DND-41 (cell line): Measurements from ENCODE around the gene TRMU.

Source experiments
- ATAC-seq: fragments of 200-7000 bp; cut with Tn5 transposase; 3 replicates; pipeline ENCODE4 v1.9.1; 2021; ENCODE audit warnings: low read depth; ENCODE audit not compliant: insufficient read depth
- DNase-seq: peaks from one replicate; pipeline ENCODE4 v3.0.0-alpha.2; 2020
- H2AFZ ChIP-seq: 2 replicates; pipeline ENCODE4 v1.6.0; 2012; ENCODE audit warnings: low read depth, low read length
- H3K27ac ChIP-seq: 2 replicates; pipeline ENCODE4 v1.5.1; 2012; ENCODE audit warnings: low read length, inconsistent platforms
- H3K27me3 ChIP-seq: fragments of 200-600 bp; sonication (generic); 2 replicates; pipeline ENCODE4 v1.6.0; 2012; ENCODE audit warnings: low read length, mild to moderate bottlenecking, inconsistent platforms; ENCODE audit not compliant: insufficient read depth, poor library complexity
- H3K36me3 ChIP-seq: 2 replicates; pipeline ENCODE4 v1.5.1; 2012; ENCODE audit warnings: low read length, inconsistent platforms; ENCODE audit not compliant: insufficient read depth
- H3K4me1 ChIP-seq: 2 replicates; pipeline ENCODE4 v1.5.1; 2012; ENCODE audit warnings: mild to moderate bottlenecking, low read length; ENCODE audit not compliant: insufficient read depth
- H3K4me2 ChIP-seq: 2 replicates; pipeline ENCODE4 v1.6.0; 2012; ENCODE audit warnings: mild to moderate bottlenecking, moderate library complexity, low read length, inconsistent platforms; ENCODE audit not compliant: insufficient read depth
- H3K4me3 ChIP-seq, 2 experiments: fragments of 200-600 bp in 1 of 2; shearing (Covaris generic) in 1 of 2; 2 replicates each; pipeline ENCODE4 v1.5.1; 2012 to 2016; ENCODE audit warnings: inconsistent platforms in 2 of 2, low read length in 2 of 2, mild to moderate bottlenecking in 2 of 2, low read depth in 1 of 2, moderate library complexity in 1 of 2
- H3K79me2 ChIP-seq: 2 replicates; pipeline ENCODE4 v1.6.0; 2012; ENCODE audit warnings: low read length, inconsistent platforms; ENCODE audit not compliant: insufficient read depth
- H3K9ac ChIP-seq: 2 replicates; pipeline ENCODE4 v1.6.0; 2012; ENCODE audit warnings: low read depth, mild to moderate bottlenecking, inconsistent platforms, low read length, moderate library complexity
- H3K9me3 ChIP-seq: 2 replicates; pipeline ENCODE4 v1.5.1; 2012; ENCODE audit warnings: low read length, moderate library complexity, mild to moderate bottlenecking, inconsistent platforms; ENCODE audit not compliant: insufficient read depth, severe bottlenecking
- H4K20me1 ChIP-seq: 2 replicates; pipeline ENCODE4 v1.6.0; 2012; ENCODE audit warnings: low read length; ENCODE audit not compliant: insufficient read depth
- EZH2 ChIP-seq: IDR thresholded peaks from 3 replicates; pipeline ENCODE4 v1.6.1; 2012; ENCODE audit warnings: borderline replicate concordance, low read depth, mild to moderate bottlenecking, moderate library complexity, low read length, inconsistent platforms; ENCODE audit not compliant: severe bottlenecking
- TF ChIP-seq, protein P1 (sequence below): IDR thresholded peaks from 2 replicates; pipeline ENCODE4 v1.5.1; 2012; ENCODE audit warnings: borderline replicate concordance, low read length, moderate library complexity, mild to moderate bottlenecking; ENCODE audit not compliant: poor library complexity, severe bottlenecking; ENCODE audit errors: extremely low read depth

The TRMU gene

DNA sequence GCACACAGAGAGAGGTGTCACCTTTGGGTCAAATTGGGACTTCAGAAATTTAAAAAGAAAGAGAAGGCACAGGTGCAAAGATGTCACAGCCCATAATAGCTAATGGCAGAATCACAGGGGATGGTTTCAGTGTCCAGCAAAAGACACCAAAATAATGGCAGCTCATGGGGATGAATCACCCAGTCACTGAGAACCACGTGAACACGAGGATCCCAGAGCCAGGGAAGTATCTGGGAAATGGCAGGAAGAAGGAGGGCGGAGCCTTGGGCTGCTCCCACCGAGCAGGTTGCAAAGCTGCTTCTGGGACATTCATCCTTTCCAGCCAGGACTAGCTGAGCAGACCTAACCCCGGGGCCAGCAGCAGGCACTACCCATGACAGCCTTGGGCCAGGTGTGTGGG, 45.6 kb downstream of the TRMU start:
- Histone ChIP-seq H2AFZ (no peak overlapping the region), H3K27me3 (no peaks in the 10 kb centered on the region)
- TF ChIP-seq, protein P1, sequence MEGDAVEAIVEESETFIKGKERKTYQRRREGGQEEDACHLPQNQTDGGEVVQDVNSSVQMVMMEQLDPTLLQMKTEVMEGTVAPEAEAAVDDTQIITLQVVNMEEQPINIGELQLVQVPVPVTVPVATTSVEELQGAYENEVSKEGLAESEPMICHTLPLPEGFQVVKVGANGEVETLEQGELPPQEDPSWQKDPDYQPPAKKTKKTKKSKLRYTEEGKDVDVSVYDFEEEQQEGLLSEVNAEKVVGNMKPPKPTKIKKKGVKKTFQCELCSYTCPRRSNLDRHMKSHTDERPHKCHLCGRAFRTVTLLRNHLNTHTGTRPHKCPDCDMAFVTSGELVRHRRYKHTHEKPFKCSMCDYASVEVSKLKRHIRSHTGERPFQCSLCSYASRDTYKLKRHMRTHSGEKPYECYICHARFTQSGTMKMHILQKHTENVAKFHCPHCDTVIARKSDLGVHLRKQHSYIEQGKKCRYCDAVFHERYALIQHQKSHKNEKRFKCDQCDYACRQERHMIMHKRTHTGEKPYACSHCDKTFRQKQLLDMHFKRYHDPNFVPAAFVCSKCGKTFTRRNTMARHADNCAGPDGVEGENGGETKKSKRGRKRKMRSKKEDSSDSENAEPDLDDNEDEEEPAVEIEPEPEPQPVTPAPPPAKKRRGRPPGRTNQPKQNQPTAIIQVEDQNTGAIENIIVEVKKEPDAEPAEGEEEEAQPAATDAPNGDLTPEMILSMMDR: no peak
- TF ChIP-seq EZH2: no peak

DNA sequence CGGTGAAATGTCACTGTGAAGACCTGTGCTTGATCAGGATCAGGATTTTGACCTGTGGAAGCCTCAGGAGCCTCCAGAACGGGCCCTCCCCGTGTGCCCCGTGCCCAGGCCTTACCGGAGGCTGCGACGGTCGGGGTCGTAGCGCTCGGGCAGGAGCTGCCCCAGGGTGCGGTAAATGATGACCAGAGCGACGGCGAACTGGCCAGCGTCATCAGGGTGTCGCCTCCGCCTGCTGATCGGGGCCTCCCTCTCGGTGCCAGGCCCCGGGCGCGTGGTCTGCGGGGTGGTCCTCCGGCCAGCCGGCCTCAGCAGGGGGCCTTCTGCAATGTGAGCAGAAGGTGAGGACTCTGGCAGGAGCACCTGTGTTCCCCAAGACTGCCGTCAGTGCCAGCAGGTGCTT, 46.2 kb downstream of the TRMU start:
- ATAC-seq: no peak
- no peaks in the 10 kb centered on the region for H3K27me3 ChIP-seq

More for the DNA sequence above, 45.6 kb downstream of the TRMU start:
- no peaks in the 10 kb centered on the region for H3K4me1 ChIP-seq
- no peaks in the 10 kb centered on the region for H3K36me3 ChIP-seq
- no peaks in the 10 kb centered on the region for H4K20me1 ChIP-seq
- ATAC-seq (no peak), DNase-seq (no peak)
- no peak overlapping the region for H3K4me2 ChIP-seq
- H3K9ac ChIP-seq: no peak overlapping the region
- H3K4me3 ChIP-seq: no peak overlapping the region
- no peaks in the 10 kb centered on the region for H3K9me3 ChIP-seq
- no peak overlapping the region for H3K27ac ChIP-seq
- H3K79me2 ChIP-seq: no peaks in the 10 kb centered on the region

DNA sequence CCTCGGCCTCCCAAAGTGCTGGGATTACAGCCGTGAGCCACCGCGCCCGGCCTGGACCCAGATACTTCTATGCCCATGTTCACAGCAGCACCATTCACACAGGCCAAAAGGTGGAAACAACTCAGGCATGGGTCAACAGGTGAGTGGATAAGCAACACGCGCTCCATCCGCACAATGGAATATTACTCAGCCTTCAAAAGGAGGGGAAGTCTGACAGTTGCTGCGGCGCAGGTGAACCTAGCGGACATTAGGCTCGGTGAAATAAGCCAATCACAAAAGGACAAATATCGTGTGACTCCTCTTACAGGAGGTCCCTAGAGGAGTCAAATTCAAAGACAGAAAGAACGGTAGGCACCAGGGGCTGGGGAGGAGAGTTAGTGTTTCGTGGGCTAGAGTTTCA, 47.0 kb downstream of the TRMU start:
- no peaks in the 10 kb centered on the region for H3K79me2 ChIP-seq
- no peak overlapping the region for H3K4me3 ChIP-seq
- no peaks in the 10 kb centered on the region for H4K20me1 ChIP-seq
- H3K36me3 ChIP-seq: no peaks in the 10 kb centered on the region
- no peaks in the 10 kb centered on the region for H3K4me1 ChIP-seq
- TF ChIP-seq EZH2: no peak
- TF ChIP-seq, protein P1: no peak
- H3K27me3 ChIP-seq: no peaks in the 10 kb centered on the region
- H3K9ac ChIP-seq: no peak overlapping the region
- no peak for ATAC-seq
- H3K4me2 ChIP-seq: no peak overlapping the region
- DNase-seq: no peak
- H3K27ac ChIP-seq: no peak overlapping the region
- H2AFZ ChIP-seq: no peak overlapping the region
- H3K9me3 ChIP-seq: no peaks in the 10 kb centered on the region

More for the DNA sequence above, 46.2 kb downstream of the TRMU start:
- Histone ChIP-seq H4K20me1 (no peaks in the 10 kb centered on the region), H3K4me2 (no peak overlapping the region), H3K4me1 (no peaks in the 10 kb centered on the region), H3K9me3 (no peaks in the 10 kb centered on the region), H3K27ac (no peak overlapping the region), H2AFZ (no peak overlapping the region), H3K79me2 (no peaks in the 10 kb centered on the region), H3K36me3 (no peaks in the 10 kb centered on the region), H3K4me3 (no peak overlapping the region), H3K9ac (no peak overlapping the region)
- no peak for DNase-seq
- no peak for TF ChIP-seq EZH2

DNA sequence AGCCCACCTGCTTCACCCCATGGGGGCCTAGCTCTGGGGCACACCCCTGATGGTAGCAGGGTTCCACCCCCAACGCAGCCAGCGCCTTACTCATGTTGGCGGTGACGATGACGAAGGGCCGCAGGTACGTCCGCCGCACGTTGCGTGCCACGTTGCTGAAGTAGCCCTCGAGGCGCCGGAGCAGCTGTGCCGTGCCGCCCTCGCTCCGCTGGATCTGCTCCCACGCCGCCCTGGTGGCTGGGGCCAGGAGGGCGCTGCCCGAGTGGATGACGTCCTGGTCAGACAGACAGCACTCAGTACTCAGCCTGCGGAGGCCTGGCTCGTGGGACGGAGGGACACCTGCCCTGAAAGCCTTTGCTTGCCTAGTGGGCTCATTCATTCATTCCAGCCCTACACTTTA, 50.8 kb downstream of the TRMU start:
- Histone ChIP-seq H3K4me2 (no peak overlapping the region), H3K9ac (no peak overlapping the region), H3K9me3 (no peaks in the 10 kb centered on the region), H3K4me1 (no peaks in the 10 kb centered on the region), H3K27me3 (no peaks in the 10 kb centered on the region), H4K20me1 (no peaks in the 10 kb centered on the region), H2AFZ (no peak overlapping the region), H3K36me3 (no peaks in the 10 kb centered on the region), H3K27ac (no peak overlapping the region), H3K79me2 (no peaks in the 10 kb centered on the region), H3K4me3 (no peak overlapping the region)
- TF ChIP-seq, protein P1: peak; percentile 27
- TF ChIP-seq EZH2: no peak
- DNase-seq: no peak
- no peak for ATAC-seq
